Dendritic cell treated with granulocyte-macrophage colony-stimulating factor and Interleukin-4, amounts not matched to agents 40 ng/mL and 50 ng/mL, for 4 days (primary cell): ENCODE measurements around the gene ADAP2.
A peak's percentile ranks its signal among the peaks of the same experiment; 100 is the strongest.
"Not testable (repeated sequence)": the region's sequence is repeated elsewhere in the genome, so short reads cannot be mapped to it uniquely, and the experiment has no call there.

Experiments
- H3K27ac Mint-ChIP-seq: one replicate; pipeline ENCODE4 v1.8.0; 2022; ENCODE audit warnings: mild to moderate bottlenecking, mixed read lengths
- H3K27me3 Mint-ChIP-seq: one replicate; pipeline ENCODE4 v1.8.0; 2022; ENCODE audit warnings: mild to moderate bottlenecking, mixed read lengths
- H3K36me3 Mint-ChIP-seq: one replicate; pipeline ENCODE4 v1.8.0; 2022; ENCODE audit warnings: low read depth, mixed read lengths
- H3K4me1 Mint-ChIP-seq: one replicate; pipeline ENCODE4 v1.8.0; 2022; ENCODE audit warnings: low read depth, mixed read lengths
- H3K4me3 Mint-ChIP-seq: one replicate; pipeline ENCODE4 v1.8.0; 2022; ENCODE audit warnings: mild to moderate bottlenecking, moderate library complexity, mixed read lengths
- H3K9me3 Mint-ChIP-seq: one replicate; pipeline ENCODE4 v1.8.0; 2022; ENCODE audit warnings: mixed read lengths
- intact Hi-C: fragments of 100-400 bp; cut with micrococcal nuclease; formaldehyde crosslinking; loops from one replicate; pipeline ENCODE4 v1.15.0; 2022

ADAP2 gene

GRCh38 chr17:30942308-30943079, 20.7 kb downstream of the ADAP2 start:
- peaks cover 100% of the 10 kb centered on the region for H3K36me3 Mint-ChIP-seq
- H3K4me1 Mint-ChIP-seq: peaks cover 14% of the 10 kb centered on the region
- no peaks in the 10 kb centered on the region for H3K27me3 Mint-ChIP-seq
- intact Hi-C loops: loop anchor here (5.0 kb wide), 1 partner anchor 45 kb away; no protein-coding TSS in a partner anchor
- H3K9me3 Mint-ChIP-seq: no peaks in the 10 kb centered on the region
- H3K4me3 Mint-ChIP-seq: no peak overlapping the region
- H3K27ac Mint-ChIP-seq: no peak overlapping the region

GRCh38 chr17:30947796-30948195, 26.1 kb downstream of the ADAP2 start:
- H3K4me1 Mint-ChIP-seq: peaks cover 46% of the 10 kb centered on the region
- peaks cover 99% of the 10 kb centered on the region for H3K36me3 Mint-ChIP-seq
- no peaks in the 10 kb centered on the region for H3K9me3 Mint-ChIP-seq
- H3K27me3 Mint-ChIP-seq: no peaks in the 10 kb centered on the region
- H3K27ac Mint-ChIP-seq: peak overlapping the region; percentile 97
- no peak overlapping the region for H3K4me3 Mint-ChIP-seq
- intact Hi-C loops: no loop called here

- peaks cover 67% of the 10 kb centered on the region for H3K4me1 Mint-ChIP-seq
These were observed 28.4 kb downstream of the ADAP2 start for GRCh38 chr17:30950189-30950588.

GRCh38 chr17:30950669-30951399, 29.1 kb downstream of the ADAP2 start:
- peaks cover 99% of the 10 kb centered on the region for H3K36me3 Mint-ChIP-seq
- peaks cover 68% of the 10 kb centered on the region for H3K4me1 Mint-ChIP-seq
- H3K9me3 Mint-ChIP-seq: no peaks in the 10 kb centered on the region
- H3K27ac Mint-ChIP-seq: peak overlapping the region; percentile 97
- intact Hi-C loops: loop anchor here (5.0 kb wide), 1 partner anchor 371 kb away; the partner anchor contains the start of gene EVI2A
- no peaks in the 10 kb centered on the region for H3K27me3 Mint-ChIP-seq
- peak overlapping the region; percentile 17 for H3K4me3 Mint-ChIP-seq

More at GRCh38 chr17:30950189-30950588, 28.4 kb downstream of the ADAP2 start:
- Mint-ChIP-seq H3K9me3 (no peaks in the 10 kb centered on the region), H3K4me3 (peak overlapping the region; percentile 17), H3K27me3 (no peaks in the 10 kb centered on the region), H3K36me3 (peaks cover 99% of the 10 kb centered on the region), H3K27ac (peak overlapping the region; percentile 97)
- intact Hi-C loops: loop anchor here (5.0 kb wide), 1 partner anchor 372 kb away; the partner anchor contains the start of gene EVI2A

- Mint-ChIP-seq H3K27ac (peak overlapping the region; percentile 97), H3K27me3 (no peaks in the 10 kb centered on the region), H3K36me3 (peaks cover 99% of the 10 kb centered on the region), H3K4me3 (peak overlapping the region; percentile 76), H3K9me3 (no peaks in the 10 kb centered on the region), H3K4me1 (peaks cover 84% of the 10 kb centered on the region)
- intact Hi-C loops: loop anchor here (1.0 to 5.0 kb wide), 2 partner anchors 8 to 369 kb away; partner anchors contain the start of gene EVI2A
These were observed 31.1 kb downstream of the ADAP2 start for GRCh38 chr17:30952638-30953393.

- Mint-ChIP-seq H3K4me3 (peak overlapping the region; percentile 76), H3K9me3 (no peaks in the 10 kb centered on the region), H3K27ac (peak overlapping the region; percentile 97), H3K36me3 (peaks cover 99% of the 10 kb centered on the region), H3K4me1 (peaks cover 89% of the 10 kb centered on the region), H3K27me3 (no peaks in the 10 kb centered on the region)
- intact Hi-C loops: loop anchor here (1.0 to 5.0 kb wide), 2 partner anchors 14 to 368 kb away; partner anchors contain the start of gene EVI2A
These were observed 32.5 kb downstream of the ADAP2 start for GRCh38 chr17:30954046-30954830.

GRCh38 chr17:30956764-30957374, 35.1 kb downstream of the ADAP2 start:
- Mint-ChIP-seq H3K4me3 (peak overlapping the region; percentile 77), H3K27ac (peak overlapping the region; percentile 97), H3K27me3 (no peaks in the 10 kb centered on the region), H3K4me1 (peaks cover 84% of the 10 kb centered on the region), H3K36me3 (peaks cover 78% of the 10 kb centered on the region), H3K9me3 (no peaks in the 10 kb centered on the region)
- intact Hi-C loops: no loop called here

GRCh38 chr17:30957741-30958140, 36.0 kb downstream of the ADAP2 start:
- intact Hi-C loops: no loop called here
- Mint-ChIP-seq H3K4me3 (peak overlapping the region; percentile 77), H3K27me3 (no peaks in the 10 kb centered on the region), H3K4me1 (peaks cover 83% of the 10 kb centered on the region), H3K9me3 (no peaks in the 10 kb centered on the region), H3K36me3 (peaks cover 73% of the 10 kb centered on the region), H3K27ac (peak overlapping the region; percentile 97)

- Mint-ChIP-seq H3K36me3 (peaks cover 73% of the 10 kb centered on the region), H3K27me3 (no peaks in the 10 kb centered on the region), H3K27ac (peak overlapping the region; percentile 97), H3K4me1 (peaks cover 82% of the 10 kb centered on the region), H3K4me3 (peak overlapping the region; percentile 26), H3K9me3 (no peaks in the 10 kb centered on the region)
- intact Hi-C loops: no loop called here
These were observed 36.4 kb downstream of the ADAP2 start for GRCh38 chr17:30958187-30958586.

GRCh38 chr17:30961209-30962188, 39.8 kb downstream of the ADAP2 start:
- intact Hi-C loops: loop anchor here (1.0 kb wide), 1 partner anchor 8 kb away; no protein-coding TSS in a partner anchor
- H3K27ac Mint-ChIP-seq: peak overlapping the region; percentile 97
- peak overlapping the region; percentile 60 for H3K4me3 Mint-ChIP-seq

GRCh38 chr17:30964312-30964711, 42.6 kb downstream of the ADAP2 start:
- peaks cover 55% of the 10 kb centered on the region for H3K36me3 Mint-ChIP-seq
- H3K27me3 Mint-ChIP-seq, intact Hi-C loops, H3K4me3 Mint-ChIP-seq, H3K9me3 Mint-ChIP-seq: not testable (repeated sequence)
- H3K4me1 Mint-ChIP-seq: peaks cover 53% of the 10 kb centered on the region
- peak overlapping the region; percentile 97 for H3K27ac Mint-ChIP-seq

More at GRCh38 chr17:30961209-30962188, 39.8 kb downstream of the ADAP2 start:
- peaks cover 72% of the 10 kb centered on the region for H3K4me1 Mint-ChIP-seq
- no peaks in the 10 kb centered on the region for H3K27me3 Mint-ChIP-seq
- H3K9me3 Mint-ChIP-seq: no peaks in the 10 kb centered on the region
- H3K36me3 Mint-ChIP-seq: peaks cover 71% of the 10 kb centered on the region

GRCh38 chr17:30964876-30965275, 43.1 kb downstream of the ADAP2 start:
- H3K36me3 Mint-ChIP-seq: peaks cover 52% of the 10 kb centered on the region
- H3K27ac Mint-ChIP-seq: peak overlapping the region; percentile 45
- peaks cover 53% of the 10 kb centered on the region for H3K4me1 Mint-ChIP-seq
- H3K9me3 Mint-ChIP-seq: no peaks in the 10 kb centered on the region
- no peaks in the 10 kb centered on the region for H3K27me3 Mint-ChIP-seq
- H3K4me3 Mint-ChIP-seq: no peak overlapping the region
- intact Hi-C loops: no loop called here
